Measurements from ENCODE around the gene SPATA32.
"Not testable (repeated sequence)": the region's sequence is repeated elsewhere in the genome, so short reads cannot be mapped to it uniquely, and the experiment has no call there.

The SPATA32 gene

GRCh38 chr17:45261577-45262515 is at the start of gene SPATA32:
TSS of gene SPATA32 (minus strand) at chr17:45262094. CDS start at chr17:45262016, 78 bp downstream.
- DNase-seq = peak; percentile 68

GRCh38 chr17:45311401-45311759 is 49.5 kb upstream of the SPATA32 start:
- DNase-seq = no peak

- no peak for DNase-seq
Observed at GRCh38 chr17:45310380-45311324, 48.8 kb upstream of the SPATA32 start.

GRCh38 chr17:45309400-45309799 is 47.5 kb upstream of the SPATA32 start:
- DNase-seq = no peak

GRCh38 chr17:45308840-45309239 is 46.9 kb upstream of the SPATA32 start:
- no peak for DNase-seq

- no peak for DNase-seq
Observed at GRCh38 chr17:45308016-45308365, 46.1 kb upstream of the SPATA32 start.

- no peak for DNase-seq
Observed at GRCh38 chr17:45307290-45308015, 45.6 kb upstream of the SPATA32 start.

GRCh38 chr17:45306623-45307022 is 44.7 kb upstream of the SPATA32 start:
- DNase-seq = no peak

- DNase-seq = no peak
Observed at GRCh38 chr17:45306094-45306493, 44.2 kb upstream of the SPATA32 start.

- no peak for DNase-seq
Observed at GRCh38 chr17:45305530-45306087, 43.7 kb upstream of the SPATA32 start.

- DNase-seq = peak; percentile 29
Observed at GRCh38 chr17:45302649-45303173, 40.8 kb upstream of the SPATA32 start.

- not testable (repeated sequence) for DNase-seq
Observed at GRCh38 chr17:45302220-45302619, 40.3 kb upstream of the SPATA32 start.

GRCh38 chr17:45301674-45302073 is 39.8 kb upstream of the SPATA32 start:
- no peak for DNase-seq

- no peak for DNase-seq
Observed at GRCh38 chr17:45300060-45300751, 38.3 kb upstream of the SPATA32 start.

GRCh38 chr17:45299361-45299760 is 37.5 kb upstream of the SPATA32 start:
- no peak for DNase-seq

- no peak for DNase-seq
Observed at GRCh38 chr17:45298546-45299285, 36.8 kb upstream of the SPATA32 start.

GRCh38 chr17:45296833-45297124 is 34.9 kb upstream of the SPATA32 start:
- DNase-seq = no peak

- DNase-seq = no peak
Observed at GRCh38 chr17:45296003-45296832, 34.3 kb upstream of the SPATA32 start.

GRCh38 chr17:45294506-45294905 is 32.6 kb upstream of the SPATA32 start:
- no peak for DNase-seq
